ENCODE measurements around the gene PTPN2. TPM values are rescaled to one million over a fixed set of nuclear protein-coding genes. Genes with fewer than 3 reads are reported as not detected.

PTPN2 gene
- total RNA-seq, 4 donors from 2014 or later: 27.2 to 97.9 (median 39.9) TPM

GRCh38 chr18:12827588-12827987 lies 56.4 kb downstream of the PTPN2 start:
- DNase-seq (ENCODE audit: low spot score) (no peak), ATAC-seq (ENCODE audit: low FRiP score) (no peak)
- no peak for TF ChIP-seq CTCF (IDR thresholded peaks at IDR 0.05)

- ATAC-seq (ENCODE audit: low FRiP score) (no peak), DNase-seq (ENCODE audit: low spot score) (no peak)
- no peak for TF ChIP-seq CTCF (IDR thresholded peaks at IDR 0.05)
Measured at GRCh38 chr18:12825230-12825629, 58.8 kb downstream of the PTPN2 start.

- no peak for TF ChIP-seq CTCF (IDR thresholded peaks at IDR 0.05)
- ATAC-seq (ENCODE audit: low FRiP score): no peak
- no peak for DNase-seq (ENCODE audit: low spot score)
Measured at GRCh38 chr18:12823892-12824291, 60.1 kb downstream of the PTPN2 start.

GRCh38 chr18:12821408-12821807 lies 62.6 kb downstream of the PTPN2 start:
- DNase-seq (ENCODE audit: low spot score): no peak
- ATAC-seq (ENCODE audit: low FRiP score): no peak
- no peak for TF ChIP-seq CTCF (IDR thresholded peaks at IDR 0.05)

- DNase-seq (ENCODE audit: low spot score): no peak
- no peak for TF ChIP-seq CTCF (IDR thresholded peaks at IDR 0.05)
Measured at GRCh38 chr18:12820506-12820905, 63.5 kb downstream of the PTPN2 start.

GRCh38 chr18:12819841-12820240 lies 64.2 kb downstream of the PTPN2 start:
- no peak for TF ChIP-seq CTCF (IDR thresholded peaks at IDR 0.05)
- no peak for DNase-seq (ENCODE audit: low spot score)
- no peak for ATAC-seq (ENCODE audit: low FRiP score)

More at GRCh38 chr18:12820506-12820905, 63.5 kb downstream of the PTPN2 start:
- no peak for ATAC-seq (ENCODE audit: low FRiP score)

GRCh38 chr18:12819322-12819721 lies 64.7 kb downstream of the PTPN2 start:
- TF ChIP-seq CTCF (IDR thresholded peaks at IDR 0.05): no peak
- ATAC-seq (ENCODE audit: low FRiP score): no peak

More at GRCh38 chr18:12819322-12819721, 64.7 kb downstream of the PTPN2 start:
- DNase-seq (ENCODE audit: low spot score): no peak

Data from omental fat pad (tissue), 4 donors.